ENCODE results near the gene PTPRN. TPM values are rescaled to one million over a fixed set of nuclear protein-coding genes. Genes with fewer than 3 reads are reported as not detected.
A peak's percentile ranks its signal among the peaks of the same experiment; 100 is the strongest.

The PTPRN gene
- polyA plus RNA-seq, 2 of the 4 experiments (the other 2 are of a cell fraction) = 0.44 to 1.1 TPM

- TF ChIP-seq NFE2L2 (conservative IDR thresholded peaks at IDR 0.05; ENCODE audit: low read length) (no peak), ZFP36 (IDR thresholded peaks at IDR 0.05; ENCODE audit: borderline replicate concordance, partially characterized antibody) (no peak), KDM1A (IDR thresholded peaks at IDR 0.05; ENCODE audit: low read depth) (no peak), EHMT2 (IDR thresholded peaks at IDR 0.05; ENCODE audit: low read depth) (no peak), RNF2 (IDR thresholded peaks at IDR 0.05; ENCODE audit: borderline replicate concordance, low read depth) (no peak), HMGXB4 (CRISPR knock-in tag; IDR thresholded peaks at IDR 0.05; ENCODE audit: borderline replicate concordance) (peak; percentile 87), USF2 (IDR thresholded peaks at IDR 0.05) (no peak), HES2 (IDR thresholded peaks at IDR 0.05) (no peak)
Observed at GRCh38 chr2:219294356-219295351, 14.5 kb downstream of the PTPRN start (continued).

GRCh38 chr2:219293736-219294231 lies 15.4 kb downstream of the PTPRN start:
- Histone ChIP-seq H3K27ac (peak overlapping the region; percentile 94 to 99; a peak in 5 of 6 replicates), H3K4me1 (peaks cover 26% of the 10 kb centered on the region), H3K9me3 (no peaks in the 10 kb centered on the region), H3K4me3 (no peak overlapping the region), H3K4me2 (peak overlapping the region; percentile 81; the same call in 2 of the 3 replicates)
- TF ChIP-seq RCOR1 (IDR thresholded peaks at IDR 0.05; ENCODE audit: low read depth, low read length) (no peak), ZFP36 (IDR thresholded peaks at IDR 0.05; ENCODE audit: borderline replicate concordance, partially characterized antibody) (no peak), CBX8 (IDR thresholded peaks at IDR 0.05) (no peak), TFCP2L1 (CRISPR knock-in tag; IDR thresholded peaks at IDR 0.05) (no peak), GATA3 (IDR thresholded peaks at IDR 0.05; ENCODE audit: borderline replicate concordance) (no peak), CEBPB (IDR thresholded peaks at IDR 0.05) (no peak), ZNF302 (CRISPR knock-in tag; IDR thresholded peaks at IDR 0.05) (no peak), RFX5 (IDR thresholded peaks at IDR 0.05) (no peak), HDAC2 (IDR thresholded peaks at IDR 0.05) (no peak), KDM5A (IDR thresholded peaks at IDR 0.05) (no peak), NFE2L2 (conservative IDR thresholded peaks at IDR 0.05; ENCODE audit: low read length) (no peak), SMC3 (IDR thresholded peaks at IDR 0.05) (no peak), PHF8 (IDR thresholded peaks at IDR 0.05; ENCODE audit: borderline replicate concordance, low read depth) (no peak), HEYL (CRISPR knock-in tag; IDR thresholded peaks at IDR 0.05) (no peak), MAZ (IDR thresholded peaks at IDR 0.05; ENCODE audit: borderline replicate concordance, low read depth, low read length) (no peak)
- DNase-seq (ENCODE audit: low read depth in 1 of 2, low spot score in 1 of 2) (no peak), ATAC-seq (no peak), FAIRE-seq (no peak)
- ChIA-PET CTCF (interaction anchor here (0.7 to 16.3 kb wide), 22 partner anchors 9 to 235 kb away, joined by 3 to 540 read pairs (median 16); partner anchors contain the start of genes ABCB6, ANKZF1, ATG9A and CNPPD1), POLR2A (interaction anchor here (1.1 to 1.4 kb wide), 2 partner anchors 15 to 19 kb away, joined by 4 to 8 read pairs; partner anchors contain the start of gene DNAJB2)
- 92% methylated on average over 5 of the region's 5 CpGs for WGBS (ENCODE audit: missing lambda C conversion rate)
